HepG2 (cell line): ENCODE data around the gene BCAS3. TPM values are rescaled to one million over a fixed set of nuclear protein-coding genes. Genes with fewer than 3 reads are reported as not detected.
A peak's percentile ranks its signal among the peaks of the same experiment; 100 is the strongest.

ENCODE experiments used
- FOXC1 ChIP-seq: sonication (generic); formaldehyde crosslinking; IDR thresholded peaks from 2 replicates; pipeline ENCODE4 v1.8.0; 2022; ENCODE audit warnings: mild to moderate bottlenecking, missing genetic modification reagents, borderline replicate concordance
- MED13 ChIP-seq: sonication (generic); formaldehyde crosslinking; IDR thresholded peaks from 2 replicates; pipeline ENCODE4 v1.5.0; 2020; ENCODE audit warnings: missing genetic modification reagents
- MZF1 ChIP-seq: sonication (generic); formaldehyde crosslinking; IDR thresholded peaks from 2 replicates; pipeline ENCODE4 v1.8.1; 2023; ENCODE audit warnings: mild to moderate bottlenecking, missing genetic modification reagents, borderline replicate concordance
- NCOA2 ChIP-seq: sonication (generic); formaldehyde crosslinking; IDR thresholded peaks from 2 replicates; pipeline ENCODE4 v1.8.0; 2022; ENCODE audit warnings: inconsistent platforms
- NR2C2 ChIP-seq: sonication (generic); formaldehyde crosslinking; IDR thresholded peaks from 2 replicates; pipeline ENCODE4 v1.4.0; 2020; ENCODE audit warnings: missing genetic modification reagents, mild to moderate bottlenecking, moderate library complexity, borderline replicate concordance
- PHB2 ChIP-seq: fragments of 450-650 bp; IDR thresholded peaks from 2 replicates; pipeline ENCODE4 v1.6.1; 2018; ENCODE audit not compliant: partially characterized antibody
- PPARG ChIP-seq: conservative IDR thresholded peaks from 2 replicates; pipeline ENCODE4 v1.6.1; 2016; ENCODE audit warnings: missing biosample characterization, missing genetic modification reagents
- SAFB2 ChIP-seq: sonication (generic); formaldehyde crosslinking; IDR thresholded peaks from 2 replicates; pipeline ENCODE4 v1.5.1; 2020; ENCODE audit warnings: missing genetic modification reagents, low read depth, mild to moderate bottlenecking, borderline replicate concordance
- SMAD1 ChIP-seq: sonication (generic); formaldehyde crosslinking; IDR thresholded peaks from 2 replicates; pipeline ENCODE4 v1.4.0; 2020; ENCODE audit warnings: missing genetic modification reagents, low read depth, mild to moderate bottlenecking, borderline replicate concordance
- TEF ChIP-seq: sonication (generic); formaldehyde crosslinking; IDR thresholded peaks from 2 replicates; pipeline ENCODE4 v1.5.0; 2020; ENCODE audit warnings: missing genetic modification reagents
- TGIF2 ChIP-seq: IDR thresholded peaks from 2 replicates; pipeline ENCODE4 v1.6.1; 2016; ENCODE audit warnings: control low read depth, missing compliant biosample characterization
- THYN1 ChIP-seq: sonication (generic); formaldehyde crosslinking; IDR thresholded peaks from 2 replicates; pipeline ENCODE4 v1.8.1; 2023; ENCODE audit warnings: low read depth, mild to moderate bottlenecking, moderate library complexity, missing genetic modification reagents, borderline replicate concordance
- TIGD3 ChIP-seq: sonication (generic); formaldehyde crosslinking; IDR thresholded peaks from 2 replicates; pipeline ENCODE4 v1.5.1; 2020; ENCODE audit warnings: mild to moderate bottlenecking, missing genetic modification reagents, borderline replicate concordance
- XRCC5 ChIP-seq: fragments of 200-400 bp; formaldehyde crosslinking; optimal IDR thresholded peaks from 2 replicates; pipeline ENCODE3; 2017; ENCODE audit warnings: mild to moderate bottlenecking, low read length
- ZBTB39 ChIP-seq: sonication (generic); formaldehyde crosslinking; IDR thresholded peaks from 2 replicates; pipeline ENCODE4 v1.5.0; 2020; ENCODE audit warnings: missing genetic modification reagents
- ZBTB7B ChIP-seq: sonication (generic); formaldehyde crosslinking; IDR thresholded peaks from 2 replicates; pipeline ENCODE4 v1.4.0; 2020; ENCODE audit warnings: missing genetic modification reagents
- ZFP36 ChIP-seq: fragments of 150-350 bp; IDR thresholded peaks from 2 replicates; pipeline ENCODE4 v1.6.1; 2018; ENCODE audit warnings: borderline replicate concordance, low read length, low read depth; ENCODE audit not compliant: partially characterized antibody
- ZFP91 ChIP-seq: sonication (generic); formaldehyde crosslinking; IDR thresholded peaks from 2 replicates; pipeline ENCODE4 v1.9.0; 2022; ENCODE audit warnings: missing genetic modification reagents, mild to moderate bottlenecking, borderline replicate concordance
- ZNF513 ChIP-seq: sonication (generic); formaldehyde crosslinking; conservative IDR thresholded peaks from 2 replicates; pipeline ENCODE4 v1.5.0; 2020; ENCODE audit warnings: missing genetic modification reagents
- ZNF576 ChIP-seq: sonication (generic); formaldehyde crosslinking; IDR thresholded peaks from 2 replicates; pipeline ENCODE4 v1.4.0; 2020; ENCODE audit warnings: mild to moderate bottlenecking, missing genetic modification reagents
- ZNF841 ChIP-seq: sonication (generic); formaldehyde crosslinking; IDR thresholded peaks from 2 replicates; pipeline ENCODE4 v1.8.1; 2023; ENCODE audit warnings: missing genetic modification reagents, borderline replicate concordance
- polyA plus RNA-seq, 8 experiments: library from polyadenylated mRNA; depleted of rRNA in 3 of 8; stranded (reverse) in 7 of 8; unstranded in 1 of 8; fragments of >200 nt; fragmentation: Illumina TruSeq in 4 of 8; extraction: Trizol in 4 of 8; gene quantifications; 2 replicates each; pipeline versions ENCODE4 v1.2.1 to v1.2.3, GENCODE V29; 2011 to 2016; ENCODE audit warnings: low read depth in 4 of 8, missing spikeins in 1 of 8, mixed read lengths in 1 of 8; ENCODE audit not compliant: insufficient read depth in 1 of 8
- total RNA-seq, 5 experiments: library from RNA; depleted of rRNA; stranded (reverse); fragments of >200 nt; fragmentation: Illumina TruSeq; extraction: Trizol; gene quantifications; 2 replicates each; pipeline ENCODE4 v1.2.3, GENCODE V29; 2016; ENCODE audit warnings: low read depth in 1 of 5

BCAS3 gene
- total and polyA plus RNA-seq, 2 of the 13 experiments (the other 11 are each of a cell fraction or from before 2014, with no cell fraction given) = 10.7 to 11.2 TPM

- TF ChIP-seq NR2C2 (CRISPR knock-in tag) = peak; percentile 46; the same call in 1 of the 2 replicates
- no peak for TF ChIP-seq ZNF513 (CRISPR knock-in tag)
- TF ChIP-seq SAFB2 (CRISPR knock-in tag) = peak; percentile 18; the same call in 1 of the 2 replicates
- no peak for TF ChIP-seq ZFP36
- TF ChIP-seq NCOA2 (CRISPR knock-in tag) = peak; percentile 91
- peak; percentile 92 for TF ChIP-seq TGIF2
- peak; percentile 93 for TF ChIP-seq ZFP91 (CRISPR knock-in tag)
- TF ChIP-seq TIGD3 (CRISPR knock-in tag) = no peak
- TF ChIP-seq ZBTB7B = peak; percentile 88; the same call in 1 of the 2 replicates
- no peak for TF ChIP-seq PHB2
- TF ChIP-seq MZF1 = no peak
- peak; percentile 99 for TF ChIP-seq PPARG
- peak; percentile 48; the same call in 1 of the 2 replicates for TF ChIP-seq SMAD1 (CRISPR knock-in tag)
- TF ChIP-seq FOXC1 (CRISPR knock-in tag) = no peak
- TF ChIP-seq ZNF576 (CRISPR knock-in tag) = no peak
- peak; percentile 71; the same call in 1 of the 2 replicates for TF ChIP-seq TEF (CRISPR knock-in tag)
- peak; percentile 88 for TF ChIP-seq MED13 (CRISPR knock-in tag)
- peak; percentile 53 for TF ChIP-seq XRCC5
- TF ChIP-seq THYN1 = peak; percentile 59; the same call in 1 of the 2 replicates
- TF ChIP-seq ZNF841 (CRISPR knock-in tag) = no peak
- TF ChIP-seq ZBTB39 (CRISPR knock-in tag) = peak; percentile 82; the same call in 1 of the 2 replicates
Observed at GRCh38 chr17:61366715-61367413, 689.2 kb downstream of the BCAS3 start (continued).
